CD4-positive, alpha-beta T cell treated with Interleukin-4 for 4 hours (primary cell): Measurements from ENCODE around the gene ANKUB1.

Source experiments
- DNase-seq: peaks from one replicate; pipeline ENCODE4 v3.0.0-alpha.2; 2020

ANKUB1 gene

GRCh38 chr3:149808209-149808829 lies 16.0 kb upstream of the ANKUB1 start:
- peak; percentile 71 for DNase-seq

- DNase-seq: no peak
Observed at GRCh38 chr3:149806171-149806778, 13.9 kb upstream of the ANKUB1 start.

- DNase-seq: no peak
Observed at GRCh38 chr3:149801639-149802038, 9.3 kb upstream of the ANKUB1 start.

GRCh38 chr3:149801195-149801594 lies 8.8 kb upstream of the ANKUB1 start:
- DNase-seq: no peak

- DNase-seq: no peak
Observed at GRCh38 chr3:149800693-149801092, 8.3 kb upstream of the ANKUB1 start.

- DNase-seq: no peak
Observed at GRCh38 chr3:149796026-149796425, 3.7 kb upstream of the ANKUB1 start.

GRCh38 chr3:149790698-149791097 lies 1.7 kb downstream of the ANKUB1 start:
- DNase-seq: no peak

- DNase-seq: no peak
Observed at GRCh38 chr3:149790268-149790667, 2.1 kb downstream of the ANKUB1 start.

- DNase-seq: no peak
Observed at GRCh38 chr3:149784064-149784704, 8.2 kb downstream of the ANKUB1 start.

GRCh38 chr3:149783576-149783975 lies 8.8 kb downstream of the ANKUB1 start:
- no peak for DNase-seq

GRCh38 chr3:149781741-149782140 lies 10.6 kb downstream of the ANKUB1 start:
- no peak for DNase-seq

- DNase-seq: no peak
Observed at GRCh38 chr3:149781211-149781610, 11.1 kb downstream of the ANKUB1 start.

- DNase-seq: no peak
Observed at GRCh38 chr3:149777414-149778214, 14.7 kb downstream of the ANKUB1 start.

GRCh38 chr3:149776170-149776569 lies 16.2 kb downstream of the ANKUB1 start:
- no peak for DNase-seq

- DNase-seq: no peak
Observed at GRCh38 chr3:149772861-149773260, 19.5 kb downstream of the ANKUB1 start.

- peak; percentile 39 for DNase-seq
Observed at GRCh38 chr3:149771652-149772271, 20.6 kb downstream of the ANKUB1 start.

GRCh38 chr3:149770246-149770645 lies 22.1 kb downstream of the ANKUB1 start:
- DNase-seq: no peak

- DNase-seq: no peak
Observed at GRCh38 chr3:149768704-149769103, 23.6 kb downstream of the ANKUB1 start.

GRCh38 chr3:149767720-149768119 lies 24.6 kb downstream of the ANKUB1 start:
- DNase-seq: no peak

- no peak for DNase-seq
Observed at GRCh38 chr3:149765762-149766334, 26.5 kb downstream of the ANKUB1 start.

GRCh38 chr3:149764302-149764701 lies 28.1 kb downstream of the ANKUB1 start:
- DNase-seq: no peak

- no peak for DNase-seq
Observed at GRCh38 chr3:149763565-149764195, 28.7 kb downstream of the ANKUB1 start.
